Suprapubic skin (tissue), 3 donors: ENCODE results near the gene DUSP3.

ENCODE experiments used
- CTCF ChIP-seq, 2 donors: fragments of 200-600 bp in 1 of 2; fragments of 450-650 bp in 1 of 2; sonication (generic) in 1 of 2; IDR thresholded peaks; one replicate each; pipeline ENCODE4 v1.5.1; 2016 to 2019; ENCODE audit warnings: antibody characterized with exemption in 2 of 2, mild to moderate bottlenecking in 1 of 2, moderate library complexity in 1 of 2
- EP300 ChIP-seq: sonication (generic); formaldehyde crosslinking; IDR thresholded peaks from one replicate; pipeline ENCODE4 v1.6.1; 2017; ENCODE audit warnings: antibody characterized with exemption

- TF ChIP-seq EP300 (no peak), CTCF (IDR thresholded peaks at IDR 0.05) (no peak)
Observed at GRCh38 chr17:43741636-43742035, 37.1 kb downstream of the DUSP3 start.
